PC-3 (cell line): ENCODE data around the gene CYB5B. TPM values are rescaled to one million over a fixed set of nuclear protein-coding genes. Genes with fewer than 3 reads are reported as not detected.

ENCODE experiments used
- ATAC-seq: fragments of 200-7000 bp; cut with Tn5 transposase; 2 replicates; pipeline ENCODE4 v1.9.1; 2020; ENCODE audit warnings: mild to moderate bottlenecking, moderate library complexity
- BruUV-seq: library from RNA; stranded (reverse); fragments of 400-500 nt; replicated peaks from 2 replicates; lab custom pipeline; 2021; lab: Mats Ljungman, UMichigan
- CTCF ChIA-PET: fragments of 300-600 bp; sonication (Branson Sonifier 250); formaldehyde crosslinking; loops from one replicate; lab custom pipeline; 2022; ENCODE audit warnings: antibody characterized with exemption; lab: Charles Lee
- POLR2A ChIA-PET: fragments of 300-600 bp; sonication (Branson Sonifier 250); formaldehyde crosslinking; loops from one replicate; lab custom pipeline; 2022; ENCODE audit warnings: antibody characterized with exemption; ENCODE audit not compliant: unreplicated experiment; lab: Charles Lee
- DNase-seq: peaks from one replicate; pipeline ENCODE4 v3.0.0-alpha.2; 2015
- H2AFZ ChIP-seq: fragments of 300-600 bp; sonication (generic); 2 replicates; pipeline ENCODE4 v1.6.0; 2016; ENCODE audit warnings: antibody characterized with exemption, low read length
- H3F3A ChIP-seq: fragments of 300-600 bp; sonication (generic); one replicate; pipeline ENCODE4 v1.6.0; 2017; ENCODE audit warnings: antibody characterized with exemption, low read length, control low read depth, mild to moderate bottlenecking; ENCODE audit not compliant: unreplicated experiment
- H3K27ac ChIP-seq: fragments of 300-600 bp; sonication (generic); 2 replicates; pipeline ENCODE4 v1.5.1; 2016; ENCODE audit warnings: mild to moderate bottlenecking, low read length
- H3K27me3 ChIP-seq: fragments of 300-600 bp; sonication (generic); 2 replicates; pipeline ENCODE4 v1.6.1; 2016; ENCODE audit warnings: low read length, mixed read lengths
- H3K36me3 ChIP-seq: fragments of 300-600 bp; sonication (generic); 2 replicates; pipeline ENCODE4 v1.6.1; 2016; ENCODE audit warnings: low read depth, mixed run types, low read length, mixed read lengths
- H3K4me1 ChIP-seq: fragments of 300-600 bp; sonication (generic); 2 replicates; pipeline ENCODE4 v1.5.1; 2016; ENCODE audit warnings: low read length; ENCODE audit not compliant: insufficient read depth
- H3K4me2 ChIP-seq: fragments of 300-600 bp; sonication (generic); 2 replicates; pipeline ENCODE4 v1.6.0; 2016; ENCODE audit warnings: low read length
- H3K4me3 ChIP-seq: fragments of 300-600 bp; sonication (generic); 2 replicates; pipeline ENCODE4 v1.5.1; 2016; ENCODE audit warnings: mild to moderate bottlenecking, low read length, mixed read lengths
- H3K79me2 ChIP-seq: fragments of 300-600 bp; sonication (generic); 2 replicates; pipeline ENCODE4 v1.6.1; 2017; ENCODE audit warnings: low read length, mixed read lengths
- H3K9ac ChIP-seq: fragments of 300-600 bp; sonication (generic); 2 replicates; pipeline ENCODE4 v1.6.0; 2016; ENCODE audit warnings: mild to moderate bottlenecking, low read length
- H3K9me2 ChIP-seq: fragments of 300-600 bp; sonication (generic); replicated peaks from 2 replicates; pipeline ENCODE4 v1.6.1; 2016; ENCODE audit warnings: mixed run types, low read length, mixed read lengths
- H3K9me3 ChIP-seq: fragments of 300-600 bp; sonication (generic); 2 replicates; pipeline ENCODE4 v1.6.1; 2016; ENCODE audit warnings: low read length, mixed read lengths
- H4K20me1 ChIP-seq: fragments of 300-600 bp; sonication (generic); 2 replicates; pipeline ENCODE4 v1.6.1; 2016; ENCODE audit warnings: low read length, mixed read lengths
- CTCF ChIP-seq: fragments of 300-600 bp; sonication (generic); conservative IDR thresholded peaks from 2 replicates; pipeline ENCODE4 v1.5.1; 2017; ENCODE audit warnings: antibody characterized with exemption, low read depth, mild to moderate bottlenecking, low read length
- EZH2 ChIP-seq: fragments of 300-600 bp; sonication (generic); IDR thresholded peaks from one replicate; pipeline ENCODE4 v1.6.1; 2017; ENCODE audit warnings: antibody characterized with exemption, mild to moderate bottlenecking, low read length; ENCODE audit not compliant: unreplicated experiment
- EZH2phosphoT487 ChIP-seq: fragments of 300-600 bp; sonication (generic); IDR thresholded peaks from 2 replicates; pipeline ENCODE4 v1.6.1; 2018; ENCODE audit warnings: mild to moderate bottlenecking, antibody characterized with exemption, low read length, borderline replicate concordance
- intact Hi-C: fragments of 100-400 bp; cut with micrococcal nuclease; formaldehyde crosslinking; loops from 2 replicates; pipeline ENCODE4 v1.9.0; 2023
- total RNA-seq: library from RNA; depleted of rRNA; stranded (reverse); fragments of >200 nt; gene quantifications from 2 replicates; pipeline ENCODE4 v1.2.3, GENCODE V29; 2014

The CYB5B gene
- total RNA-seq, 1 experiment from 2014 or later = 64.5 TPM

DNA sequence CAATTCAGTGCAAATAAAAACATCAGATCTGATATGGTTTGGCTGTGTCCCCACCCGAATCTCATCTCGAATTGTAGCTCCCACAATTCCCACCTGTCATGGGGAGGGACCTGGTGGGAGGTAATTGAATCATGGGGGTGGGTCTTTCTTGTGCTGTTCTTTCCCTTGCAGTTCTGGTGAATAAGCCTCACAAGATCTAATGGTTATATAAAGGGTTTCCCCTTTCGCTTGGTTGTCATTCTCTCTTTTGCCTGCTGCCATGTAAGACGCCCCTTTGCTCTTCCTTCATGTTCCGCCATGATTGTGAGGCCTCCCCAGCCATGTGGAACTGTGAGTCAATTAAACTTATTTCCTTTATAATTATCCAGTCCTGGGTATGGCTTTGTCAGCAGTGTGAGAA, 72.5 kb downstream of the CYB5B start:
- TF ChIP-seq CTCF (no peak), EZH2phosphoT487 (no peak), EZH2 (no peak)
- H3K36me3 ChIP-seq = no peaks in the 10 kb centered on the region; the same call in 1 of the 2 replicates
- no peaks in the 10 kb centered on the region for H3K9me2 ChIP-seq
- DNase-seq (no peak), ATAC-seq (no peak)
- H3K79me2 ChIP-seq = no peaks in the 10 kb centered on the region
- H3K4me3 ChIP-seq = no peak overlapping the region
- no peak overlapping the region for H3K9ac ChIP-seq
- no peaks in the 10 kb centered on the region for H3K27me3 ChIP-seq
- no peaks in the 10 kb centered on the region for H3F3A ChIP-seq
- CTCF ChIA-PET = no interaction called here
- H2AFZ ChIP-seq = no peak overlapping the region
- H3K9me3 ChIP-seq = no peaks in the 10 kb centered on the region
- H3K4me1 ChIP-seq = no peaks in the 10 kb centered on the region
- intact Hi-C loops = no loop called here
- no peaks in the 10 kb centered on the region for H4K20me1 ChIP-seq
- H3K27ac ChIP-seq = no peak overlapping the region
- no peak overlapping the region for H3K4me2 ChIP-seq
- POLR2A ChIA-PET = no interaction called here
- BruUV-seq = no TSS peak

DNA sequence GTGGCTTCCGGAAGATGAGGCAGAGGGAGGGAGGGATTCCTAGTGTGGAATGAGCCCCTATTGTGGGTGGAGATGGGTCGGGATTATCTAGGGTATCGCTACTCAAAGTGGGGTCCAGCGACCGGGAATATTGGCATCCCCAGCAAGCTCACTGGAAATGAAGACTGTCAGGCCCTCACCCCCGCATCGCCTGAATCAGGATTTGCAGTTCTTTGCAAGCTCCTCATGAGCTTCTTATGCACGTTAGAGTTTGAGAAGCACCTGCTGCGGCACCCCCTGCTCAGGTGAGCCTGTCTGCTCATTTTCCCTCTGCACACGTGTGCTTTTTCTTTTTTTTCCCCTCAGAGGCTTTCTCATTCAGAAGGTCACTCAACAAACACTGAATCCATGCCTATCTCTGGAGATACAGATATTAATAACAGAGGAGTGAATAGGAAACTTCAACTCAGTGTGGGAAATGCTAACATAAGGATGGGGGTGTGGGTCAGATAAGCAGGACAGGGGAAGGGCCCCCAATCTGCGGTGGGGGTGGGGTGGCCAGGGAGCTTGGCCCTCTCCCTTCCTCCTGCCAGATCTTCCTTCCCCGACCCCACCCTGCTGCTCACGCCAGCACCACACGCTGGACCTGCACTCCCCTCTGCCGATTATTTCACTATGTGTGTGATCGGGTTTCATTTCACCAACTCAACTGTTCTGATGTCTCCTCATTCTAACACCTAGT, 73.6 kb downstream of the CYB5B start:
- DNase-seq = no peak
- no peak for ATAC-seq
- ChIA-PET CTCF (no interaction called here), POLR2A (no interaction called here)
- Histone ChIP-seq H4K20me1 (no peaks in the 10 kb centered on the region), H3K9me2 (no peaks in the 10 kb centered on the region), H3K4me3 (no peak overlapping the region), H3K4me2 (no peak overlapping the region), H3K4me1 (no peaks in the 10 kb centered on the region), H3K79me2 (no peaks in the 10 kb centered on the region), H2AFZ (no peak overlapping the region), H3K9me3 (no peaks in the 10 kb centered on the region), H3K9ac (no peak overlapping the region), H3K27ac (no peak overlapping the region), H3K27me3 (no peaks in the 10 kb centered on the region), H3F3A (no peaks in the 10 kb centered on the region), H3K36me3 (no peaks in the 10 kb centered on the region; the same call in 1 of the 2 replicates)
- no peak for TF ChIP-seq CTCF
- TF ChIP-seq EZH2phosphoT487 = no peak
- no peak for TF ChIP-seq EZH2
- no TSS peak for BruUV-seq
- intact Hi-C loops = no loop called here

DNA sequence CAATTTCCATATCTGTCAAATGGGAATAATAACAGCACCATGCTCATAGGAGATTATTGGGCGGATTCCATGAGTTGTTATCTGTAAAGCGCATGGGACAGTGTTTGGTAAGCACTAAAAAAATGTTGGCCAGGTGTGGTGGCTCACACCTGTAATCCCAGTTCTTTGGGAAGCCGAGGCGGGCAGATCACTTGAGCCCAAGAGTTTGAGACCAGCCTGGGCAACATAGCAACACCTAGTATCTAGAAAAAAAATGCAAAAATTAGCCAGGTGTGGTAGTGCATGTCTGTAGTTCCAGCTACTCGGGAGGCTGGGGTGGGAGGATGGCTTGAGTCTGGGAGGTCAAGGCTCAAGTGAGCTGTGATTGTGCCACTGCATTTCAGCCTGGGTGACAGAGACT, 74.5 kb downstream of the CYB5B start:
- H3K4me2 ChIP-seq = no peak overlapping the region
- H3K4me3 ChIP-seq = no peak overlapping the region
- no peak for DNase-seq
- H3K9me3 ChIP-seq = no peaks in the 10 kb centered on the region
- CTCF ChIA-PET = no interaction called here
- TF ChIP-seq CTCF (no peak), EZH2 (no peak), EZH2phosphoT487 (no peak)
- no peak overlapping the region for H3K9ac ChIP-seq
- no peaks in the 10 kb centered on the region for H3K9me2 ChIP-seq
- H3K27ac ChIP-seq = no peak overlapping the region
- no peak overlapping the region for H2AFZ ChIP-seq
- no peaks in the 10 kb centered on the region for H3F3A ChIP-seq
- no peak for ATAC-seq
- H3K4me1 ChIP-seq = peaks cover 4% of the 10 kb centered on the region; the same call in 1 of the 2 replicates
- intact Hi-C loops = no loop called here
- POLR2A ChIA-PET = no interaction called here
- no peaks in the 10 kb centered on the region for H3K27me3 ChIP-seq
- no peaks in the 10 kb centered on the region for H3K79me2 ChIP-seq
- no peaks in the 10 kb centered on the region for H4K20me1 ChIP-seq
- BruUV-seq = no TSS peak
- H3K36me3 ChIP-seq = no peaks in the 10 kb centered on the region; the same call in 1 of the 2 replicates
